Mucosa of rectum (tissue), 2 donors: ENCODE data around the gene OR5B21.

Experiments used
- H3K27ac ChIP-seq, 2 donors: one replicate each; pipeline ENCODE4 v1.7.0; 2013; ENCODE audit warnings: inconsistent platforms in 2 of 2, low read depth in 2 of 2, low read length in 2 of 2
- H3K27me3 ChIP-seq, 2 donors: one replicate each; pipeline ENCODE4 v1.7.0; 2013; ENCODE audit warnings: low read length in 2 of 2; ENCODE audit not compliant: control insufficient read depth in 2 of 2, insufficient read depth in 2 of 2
- H3K36me3 ChIP-seq, 2 donors: one replicate each; pipeline ENCODE4 v1.7.0; 2013; ENCODE audit warnings: low read length in 2 of 2; ENCODE audit not compliant: control insufficient read depth in 2 of 2, insufficient read depth in 2 of 2
- H3K4me1 ChIP-seq, 2 donors: one replicate each; pipeline ENCODE4 v1.7.0; 2013; ENCODE audit warnings: low read length in 2 of 2, mild to moderate bottlenecking in 1 of 2; ENCODE audit not compliant: control insufficient read depth in 2 of 2, insufficient read depth in 2 of 2
- H3K4me3 ChIP-seq, 2 donors: one replicate each; pipeline ENCODE4 v1.7.0; 2013; ENCODE audit warnings: low read length in 2 of 2
- H3K9ac ChIP-seq, 2 donors: one replicate each; pipeline ENCODE4 v1.7.0; 2013; ENCODE audit warnings: low read length in 2 of 2, low read depth in 1 of 2, mild to moderate bottlenecking in 1 of 2
- H3K9me3 ChIP-seq, 2 donors: one replicate each; pipeline ENCODE4 v1.7.0; 2013; ENCODE audit warnings: low read length in 2 of 2; ENCODE audit not compliant: control insufficient read depth in 2 of 2
- donor health status: healthy.
- donor health status: Normal muscosa, but diverticular disease.

Gene OR5B21

GRCh38 chr11:58508005-58508404, at the start of gene OR5B21:
Gene OR5B21 (minus strand): TSS chr11:58508105. CDS start chr11:58508105, 0 bp downstream.
- no peaks in the 10 kb centered on the region for H3K27me3 ChIP-seq
- H3K4me1 ChIP-seq: no peaks in the 10 kb centered on the region
- H3K9ac ChIP-seq: no peak within 1 kb of the TSS
- no peaks in the 10 kb centered on the region for H3K36me3 ChIP-seq
- H3K27ac ChIP-seq: no peak within 1 kb of the TSS
- no peaks in the 10 kb centered on the region for H3K9me3 ChIP-seq
- H3K4me3 ChIP-seq: no peak within 1 kb of the TSS

DNA sequence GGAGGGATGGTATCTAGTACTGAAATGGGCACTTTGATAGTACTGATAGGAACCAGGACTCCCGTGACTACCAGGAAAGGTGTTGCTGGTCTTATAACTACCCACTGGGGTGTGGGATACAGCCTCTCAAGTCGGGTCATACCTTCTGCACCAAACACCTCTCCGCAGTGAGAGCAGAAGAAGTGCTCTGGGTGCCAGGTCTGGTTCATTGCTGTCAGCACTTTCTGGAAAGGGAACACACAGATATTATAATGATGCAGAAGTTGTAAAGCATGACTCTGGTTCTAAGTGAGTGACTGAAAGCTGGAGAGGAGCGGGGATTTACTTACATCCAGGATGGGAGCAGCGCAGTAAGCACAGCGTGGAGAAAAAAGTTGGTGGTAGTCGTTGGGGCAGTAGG, 41.7 kb upstream of the OR5B21 start:
- Histone ChIP-seq H3K27ac (no peak overlapping the region), H3K9me3 (no peaks in the 10 kb centered on the region), H3K4me3 (no peak overlapping the region), H3K36me3 (peaks cover 71 to 81% of the 10 kb centered on the region in 2 donors), H3K4me1 (no peaks in the 10 kb centered on the region), H3K9ac (no peak overlapping the region), H3K27me3 (no peaks in the 10 kb centered on the region)

GRCh38 chr11:58546841-58547240, 38.9 kb upstream of the OR5B21 start:
- H3K4me3 ChIP-seq: no peak overlapping the region
- no peak overlapping the region for H3K27ac ChIP-seq
- no peak overlapping the region for H3K9ac ChIP-seq
- H3K9me3 ChIP-seq: no peaks in the 10 kb centered on the region
- H3K27me3 ChIP-seq: no peaks in the 10 kb centered on the region
- H3K36me3 ChIP-seq: peaks cover 47 to 65% of the 10 kb centered on the region in 2 donors
- H3K4me1 ChIP-seq: no peaks in the 10 kb centered on the region

- peaks cover 17 to 29% of the 10 kb centered on the region in 2 donors for H3K36me3 ChIP-seq
- no peak overlapping the region for H3K4me3 ChIP-seq
- no peaks in the 10 kb centered on the region for H3K9me3 ChIP-seq
- H3K4me1 ChIP-seq: no peaks in the 10 kb centered on the region
- no peaks in the 10 kb centered on the region for H3K27me3 ChIP-seq
- H3K9ac ChIP-seq: no peak overlapping the region
- H3K27ac ChIP-seq: no peak overlapping the region
Measured at GRCh38 chr11:58531865-58532341, 24.0 kb upstream of the OR5B21 start.

DNA sequence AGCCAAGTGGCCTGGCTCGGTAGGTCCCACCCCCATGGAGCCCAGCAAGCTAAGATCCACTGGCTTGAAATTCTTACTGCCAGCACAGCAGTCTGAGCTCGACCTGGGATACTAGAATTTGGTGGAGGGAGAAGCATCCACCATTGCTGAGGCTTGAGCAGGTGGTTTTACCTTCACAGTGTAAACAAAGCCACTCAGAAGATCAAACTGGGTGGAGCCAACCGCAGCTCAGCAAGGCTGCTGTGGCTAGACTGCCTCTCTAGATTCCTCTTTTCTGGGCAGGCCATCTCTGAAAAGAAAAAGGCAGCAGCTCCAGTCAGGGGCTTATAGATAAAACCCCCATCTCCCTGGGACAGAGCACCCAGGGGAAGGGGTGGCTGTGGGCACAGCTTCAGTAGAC, 22.3 kb upstream of the OR5B21 start:
- H3K9me3 ChIP-seq: no peaks in the 10 kb centered on the region
- no peak overlapping the region for H3K27ac ChIP-seq
- no peak overlapping the region for H3K9ac ChIP-seq
- H3K4me1 ChIP-seq: peaks cover 0 to 2% of the 10 kb centered on the region in 2 donors
- H3K4me3 ChIP-seq: no peak overlapping the region
- peaks cover 17 to 29% of the 10 kb centered on the region in 2 donors for H3K36me3 ChIP-seq
- H3K27me3 ChIP-seq: no peaks in the 10 kb centered on the region

GRCh38 chr11:58527429-58527828, 19.5 kb upstream of the OR5B21 start:
- Histone ChIP-seq H3K36me3 (peaks cover 17 to 24% of the 10 kb centered on the region in 2 donors), H3K9me3 (no peaks in the 10 kb centered on the region), H3K4me1 (peaks cover 6% of the 10 kb centered on the region in 2 donors), H3K27me3 (no peaks in the 10 kb centered on the region), H3K4me3 (no peak overlapping the region), H3K9ac (no peak overlapping the region), H3K27ac (no peak overlapping the region)

DNA sequence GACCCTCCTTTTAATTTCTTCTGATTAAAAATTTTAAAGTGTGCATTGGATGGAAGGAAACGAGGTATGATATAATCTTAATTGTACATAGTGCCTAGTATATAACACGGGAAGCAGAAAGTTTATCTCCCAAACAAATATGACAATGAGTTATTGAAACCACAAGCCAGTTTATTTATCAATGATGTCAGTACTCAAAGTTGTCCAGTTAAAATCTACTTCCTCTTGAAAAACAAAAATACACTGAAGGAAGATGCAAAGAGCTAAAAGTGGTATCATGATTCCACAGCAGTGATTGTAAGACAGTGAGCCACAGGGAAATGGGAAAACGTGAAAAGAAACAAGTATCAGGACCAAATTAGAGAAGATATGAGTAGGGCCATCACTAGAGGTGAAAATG, 18.8 kb upstream of the OR5B21 start:
- no peak overlapping the region for H3K27ac ChIP-seq
- no peak overlapping the region for H3K4me3 ChIP-seq
- H3K9ac ChIP-seq: no peak overlapping the region
- H3K27me3 ChIP-seq: no peaks in the 10 kb centered on the region
- H3K36me3 ChIP-seq: peaks cover 12 to 24% of the 10 kb centered on the region in 2 donors
- H3K9me3 ChIP-seq: no peaks in the 10 kb centered on the region
- peaks cover 6% of the 10 kb centered on the region in 2 donors for H3K4me1 ChIP-seq

DNA sequence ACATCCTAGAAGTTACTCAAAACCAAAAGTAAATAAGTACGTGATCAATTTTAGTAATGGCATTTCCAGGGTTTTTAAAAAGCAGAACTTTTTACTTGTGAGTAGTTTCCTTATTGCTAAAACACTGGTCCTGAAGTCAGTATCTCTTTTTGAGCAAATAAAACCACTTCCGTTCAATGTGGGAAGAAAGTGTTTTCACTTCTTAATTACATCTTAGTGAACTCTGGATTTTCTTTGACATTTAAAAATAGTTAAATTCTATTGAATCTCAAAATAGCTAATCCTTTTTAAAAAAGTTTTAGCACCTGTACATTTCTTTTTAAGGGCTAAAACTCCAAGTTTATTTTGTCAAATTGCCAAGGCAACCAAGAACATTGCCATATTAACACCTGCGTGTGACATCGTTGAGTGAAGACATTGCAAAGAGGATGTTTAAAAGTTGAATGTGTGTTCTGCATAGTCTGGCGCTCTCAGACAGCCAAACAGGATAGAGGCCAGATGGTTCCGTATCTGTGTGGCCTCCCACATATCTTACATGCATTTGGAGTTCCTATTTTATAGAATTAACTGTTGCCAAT, 17.2 kb upstream of the OR5B21 start:
- no peak overlapping the region for H3K9ac ChIP-seq
- no peaks in the 10 kb centered on the region for H3K27me3 ChIP-seq
- peaks cover 11 to 17% of the 10 kb centered on the region in 2 donors for H3K36me3 ChIP-seq
- peak overlapping the region; percentile 5 to 25 for H3K27ac ChIP-seq
- H3K4me1 ChIP-seq: peaks cover 6% of the 10 kb centered on the region in 2 donors
- H3K9me3 ChIP-seq: no peaks in the 10 kb centered on the region
- peak overlapping the region in 1 of 2 donors; percentile 4 for H3K4me3 ChIP-seq

DNA sequence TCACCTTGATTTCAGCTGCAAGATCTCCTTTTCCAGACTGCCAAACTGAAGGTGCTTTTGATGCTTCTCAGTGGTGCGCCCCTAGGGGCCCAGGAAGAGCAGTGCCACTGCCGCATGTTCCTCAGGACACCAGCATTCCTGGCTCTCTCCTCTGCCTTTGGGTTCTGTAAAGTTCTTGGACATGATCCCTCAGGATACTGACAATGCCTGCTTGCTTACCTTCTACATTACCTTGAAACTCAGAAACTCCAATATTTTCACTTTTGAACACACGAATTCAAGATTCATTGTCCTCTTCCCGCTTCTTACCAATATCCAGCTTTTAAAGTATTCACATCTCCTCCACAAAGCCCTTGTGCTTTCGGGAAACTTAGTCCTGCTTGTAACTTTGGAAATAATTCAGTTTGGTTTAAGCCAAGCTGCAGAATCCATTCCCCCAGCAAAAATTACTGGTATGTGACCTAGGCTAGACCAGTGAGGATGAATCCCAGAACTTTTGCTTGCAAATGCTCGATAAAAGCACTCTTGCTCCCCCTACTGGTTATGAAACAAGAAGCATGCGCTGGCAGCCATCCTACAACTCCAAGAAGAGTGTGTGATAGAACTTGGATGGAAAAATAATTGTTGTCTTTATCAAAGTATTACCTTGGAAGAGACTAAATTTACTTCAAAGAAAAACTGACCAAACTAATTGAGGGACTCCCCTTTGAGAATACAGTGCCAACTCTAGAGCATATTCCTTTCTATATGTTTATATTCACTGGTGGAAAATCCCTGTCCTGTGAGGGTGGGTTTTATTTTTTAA, 16.5 kb upstream of the OR5B21 start:
- H3K36me3 ChIP-seq: peaks cover 11 to 14% of the 10 kb centered on the region in 2 donors
- H3K27ac ChIP-seq: peak overlapping the region in 1 of 2 donors; percentile 5
- H3K9ac ChIP-seq: no peak overlapping the region
- H3K4me3 ChIP-seq: peak overlapping the region in 1 of 2 donors; percentile 4
- H3K4me1 ChIP-seq: peaks cover 6% of the 10 kb centered on the region in 2 donors
- no peaks in the 10 kb centered on the region for H3K9me3 ChIP-seq
- H3K27me3 ChIP-seq: no peaks in the 10 kb centered on the region

DNA sequence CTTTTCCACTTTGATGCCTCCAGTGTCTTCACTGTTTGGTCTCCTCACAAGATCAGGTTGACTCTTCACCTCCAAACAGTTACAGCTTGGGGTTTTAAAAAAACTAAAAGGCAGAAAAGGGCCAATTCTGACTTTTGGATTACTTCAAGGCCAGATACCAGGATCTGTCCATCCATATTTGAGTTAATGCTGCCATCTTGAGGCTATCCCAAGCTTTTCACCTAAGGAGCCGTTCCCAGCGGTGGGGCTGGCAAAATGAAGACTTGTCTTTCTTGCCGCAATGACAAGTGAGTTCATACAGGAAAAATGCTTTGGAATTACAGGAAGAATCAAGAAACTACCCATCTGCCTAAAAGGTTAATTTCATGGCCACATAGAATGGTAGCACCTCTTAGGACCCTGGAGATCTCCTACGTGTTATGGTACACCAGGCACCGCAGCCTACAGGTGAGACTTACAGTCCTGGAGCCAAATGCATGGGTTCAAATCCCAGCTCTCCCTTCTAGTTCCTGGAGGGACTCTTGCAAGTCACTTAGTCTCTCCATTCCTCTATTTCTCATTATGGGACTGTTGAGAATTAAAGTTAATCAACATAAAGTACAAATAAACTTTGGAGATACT, 6.0 kb upstream of the OR5B21 start:
- Histone ChIP-seq H3K9me3 (no peaks in the 10 kb centered on the region), H3K27ac (no peak overlapping the region), H3K27me3 (no peaks in the 10 kb centered on the region), H3K36me3 (no peaks in the 10 kb centered on the region), H3K4me1 (no peaks in the 10 kb centered on the region), H3K4me3 (no peak overlapping the region), H3K9ac (no peak overlapping the region)
